Uterus (tissue), 4 donors: ENCODE results near the gene ROBO2. TPM values are rescaled to one million over a fixed set of nuclear protein-coding genes. Genes with fewer than 3 reads are reported as not detected.

Experiments
- DNase-seq, 2 donors: peaks; one replicate each; pipeline ENCODE4 v3.0.0-alpha.2; 2019 to 2020
- H3K27ac ChIP-seq, 2 donors: fragments of 200-600 bp; sonication (generic); 1 replicate in 1 of 2; 2 replicates in 1 of 2; pipeline ENCODE4 v1.5.1; 2016 to 2018
- H3K27me3 ChIP-seq, 2 donors: fragments of 200-600 bp; sonication (generic); one replicate each; pipeline ENCODE4 v1.5.1; 2018 to 2019; ENCODE audit warnings: control low read depth in 1 of 2
- H3K36me3 ChIP-seq, 2 donors: fragments of 200-600 bp; sonication (generic); one replicate each; pipeline ENCODE4 v1.5.1; 2019; ENCODE audit warnings: control low read depth in 1 of 2
- H3K4me1 ChIP-seq, 2 donors: fragments of 200-600 bp; sonication (generic); one replicate each; pipeline ENCODE4 v1.5.1; 2018 to 2019; ENCODE audit warnings: control low read depth in 1 of 2
- H3K4me3 ChIP-seq, 2 donors: fragments of 200-600 bp; sonication (generic); 1 replicate in 1 of 2; 2 replicates in 1 of 2; pipeline ENCODE4 v1.5.1; 2018 to 2019; ENCODE audit warnings: mild to moderate bottlenecking in 1 of 2
- H3K9me3 ChIP-seq, 2 donors: fragments of 200-600 bp; sonication (generic); one replicate each; pipeline ENCODE4 v1.5.1; 2019; ENCODE audit warnings: control low read depth in 1 of 2
- POLR2A ChIP-seq, 2 donors: fragments of 450-650 bp; IDR thresholded peaks; one replicate each; pipeline ENCODE4 v1.6.1; 2016; ENCODE audit warnings: antibody characterized with exemption in 2 of 2, mild to moderate bottlenecking in 1 of 2, moderate library complexity in 1 of 2
- intact Hi-C: fragments of 100-400 bp; cut with DNase I; formaldehyde crosslinking; loops from one replicate; pipeline ENCODE4 v1.15.1; 2023; ENCODE audit warnings: low total_unique reads
- total RNA-seq, 4 donors: library from RNA; depleted of rRNA in 3 of 4; stranded (reverse); fragments of >200 nt in 3 of 4; gene quantifications; one replicate each; pipeline versions ENCODE4 v1.1.0 to v1.2.4, GENCODE V29; 2014 to 2023
- TF ChIP-seq, protein P1 (sequence below), 4 experiments: fragments of 200-600 bp in 2 of 4; fragments of 450-650 bp in 2 of 4; sonication (generic) in 2 of 4; IDR thresholded peaks; one replicate each; pipeline ENCODE4 v1.5.1; 2016 to 2019; ENCODE audit warnings: antibody characterized with exemption in 4 of 4, mild to moderate bottlenecking in 2 of 4, moderate library complexity in 1 of 4
- donor health status: DM: yes; HTN: yes; CAD: no.

ROBO2 gene
- total RNA-seq, 4 donors from 2014 or later: 0.26 to 51.3 (median 0.49) TPM; not detected in 1

DNA sequence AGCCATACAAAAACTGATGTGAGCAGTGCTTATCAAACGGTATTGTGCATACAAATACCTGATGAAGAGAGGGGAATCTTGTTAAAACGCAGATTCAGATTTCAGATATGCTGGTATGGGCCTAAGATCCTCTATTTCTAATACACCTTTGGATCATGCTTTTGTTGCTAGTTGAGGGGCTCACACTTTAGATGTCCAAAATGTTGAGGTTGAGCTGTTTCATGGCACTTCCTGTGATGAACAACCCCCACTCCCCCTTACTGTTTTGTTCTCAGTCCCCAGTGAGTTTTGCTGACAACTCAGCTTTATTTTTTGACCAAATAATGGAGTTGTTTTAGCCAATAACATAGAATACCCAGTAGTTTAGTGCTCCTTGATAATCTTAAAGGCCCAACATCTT lies 53.2 kb downstream of the ROBO2 start:
- Histone ChIP-seq H3K27ac (no peak overlapping the region), H3K4me1 (no peaks in the 10 kb centered on the region), H3K4me3 (no peak overlapping the region), H3K27me3 (no peaks in the 10 kb centered on the region), H3K9me3 (no peaks in the 10 kb centered on the region), H3K36me3 (no peaks in the 10 kb centered on the region)
- TF ChIP-seq, protein P1, sequence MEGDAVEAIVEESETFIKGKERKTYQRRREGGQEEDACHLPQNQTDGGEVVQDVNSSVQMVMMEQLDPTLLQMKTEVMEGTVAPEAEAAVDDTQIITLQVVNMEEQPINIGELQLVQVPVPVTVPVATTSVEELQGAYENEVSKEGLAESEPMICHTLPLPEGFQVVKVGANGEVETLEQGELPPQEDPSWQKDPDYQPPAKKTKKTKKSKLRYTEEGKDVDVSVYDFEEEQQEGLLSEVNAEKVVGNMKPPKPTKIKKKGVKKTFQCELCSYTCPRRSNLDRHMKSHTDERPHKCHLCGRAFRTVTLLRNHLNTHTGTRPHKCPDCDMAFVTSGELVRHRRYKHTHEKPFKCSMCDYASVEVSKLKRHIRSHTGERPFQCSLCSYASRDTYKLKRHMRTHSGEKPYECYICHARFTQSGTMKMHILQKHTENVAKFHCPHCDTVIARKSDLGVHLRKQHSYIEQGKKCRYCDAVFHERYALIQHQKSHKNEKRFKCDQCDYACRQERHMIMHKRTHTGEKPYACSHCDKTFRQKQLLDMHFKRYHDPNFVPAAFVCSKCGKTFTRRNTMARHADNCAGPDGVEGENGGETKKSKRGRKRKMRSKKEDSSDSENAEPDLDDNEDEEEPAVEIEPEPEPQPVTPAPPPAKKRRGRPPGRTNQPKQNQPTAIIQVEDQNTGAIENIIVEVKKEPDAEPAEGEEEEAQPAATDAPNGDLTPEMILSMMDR (IDR thresholded peaks at IDR 0.05): no peak
- TF ChIP-seq POLR2A (IDR thresholded peaks at IDR 0.05): no peak
- no peak for DNase-seq
- intact Hi-C loops: no loop called here

DNA sequence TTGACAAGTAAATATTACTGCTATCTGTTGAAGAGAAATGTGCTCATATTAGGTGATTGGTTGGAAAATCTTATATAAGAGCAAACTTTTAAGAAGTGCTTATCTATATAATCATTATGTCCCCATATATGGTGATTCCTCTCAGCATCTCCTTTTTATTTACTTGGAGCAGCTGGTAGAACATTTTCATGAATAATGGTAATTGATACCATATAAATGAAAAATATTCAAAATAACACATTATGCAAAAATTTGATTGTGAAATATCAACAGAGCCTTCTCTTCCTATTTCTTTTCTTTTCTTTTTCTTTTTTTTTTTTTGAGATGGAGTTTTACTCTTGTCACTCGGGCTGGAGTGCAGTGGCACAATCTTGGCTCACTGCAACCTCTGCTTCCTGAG lies 56.2 kb downstream of the ROBO2 start:
- TF ChIP-seq, protein P1 (IDR thresholded peaks at IDR 0.05): no peak
- no peak for TF ChIP-seq POLR2A (IDR thresholded peaks at IDR 0.05)
- H3K27ac ChIP-seq: no peak overlapping the region
- H3K4me1 ChIP-seq: no peaks in the 10 kb centered on the region
- no peak for DNase-seq
- no peak overlapping the region for H3K4me3 ChIP-seq
- no peaks in the 10 kb centered on the region for H3K36me3 ChIP-seq
- H3K9me3 ChIP-seq: no peaks in the 10 kb centered on the region
- H3K27me3 ChIP-seq: no peaks in the 10 kb centered on the region
- intact Hi-C loops: no loop called here

DNA sequence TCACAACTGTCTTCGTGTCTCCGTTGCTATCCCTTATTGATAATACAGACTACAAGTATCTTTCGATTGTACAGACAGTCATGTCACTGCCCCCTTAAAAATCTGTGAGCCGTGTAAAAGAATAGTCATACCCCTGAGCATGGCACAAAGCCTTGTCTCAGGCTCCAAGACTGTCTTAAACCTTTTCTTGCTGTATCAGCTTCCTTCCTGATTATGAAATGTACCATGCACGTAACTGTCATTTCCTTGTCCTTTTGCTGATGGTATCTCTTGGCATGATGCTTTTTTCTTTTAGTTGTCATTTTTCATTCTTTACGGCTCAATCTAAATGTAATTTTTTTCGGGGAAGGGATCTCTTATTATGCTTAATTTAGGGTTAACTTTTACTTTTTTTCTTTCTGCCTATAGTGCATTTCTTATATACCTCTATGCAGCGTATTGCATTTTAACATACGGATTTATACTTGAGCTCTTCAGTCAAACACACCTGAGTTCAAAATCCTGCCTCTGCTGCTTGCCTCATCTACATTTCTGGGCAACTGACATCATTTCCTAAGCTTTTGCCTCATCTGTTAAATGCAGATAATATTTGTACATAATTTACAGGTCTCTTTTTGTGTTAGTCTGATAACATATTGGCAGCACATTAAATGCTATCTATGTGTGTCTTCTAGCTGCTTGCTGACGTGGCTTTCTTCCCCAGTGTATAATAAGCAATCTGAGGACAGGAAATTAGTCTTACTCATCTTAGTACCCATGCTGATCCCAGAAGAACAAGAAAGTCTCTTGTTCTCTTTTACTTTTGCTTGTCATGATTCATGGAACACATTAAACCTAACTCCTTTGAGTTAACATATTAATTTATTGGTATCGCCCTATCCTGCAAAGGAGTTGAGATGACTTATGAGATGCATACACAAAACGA lies 57.3 kb downstream of the ROBO2 start:
- Histone ChIP-seq H3K4me3 (no peak overlapping the region), H3K27ac (no peak overlapping the region), H3K9me3 (no peaks in the 10 kb centered on the region), H3K4me1 (no peaks in the 10 kb centered on the region), H3K27me3 (no peaks in the 10 kb centered on the region), H3K36me3 (no peaks in the 10 kb centered on the region)
- TF ChIP-seq, protein P1 (IDR thresholded peaks at IDR 0.05): no peak
- TF ChIP-seq POLR2A (IDR thresholded peaks at IDR 0.05): no peak
- DNase-seq: no peak
- intact Hi-C loops: no loop called here

DNA sequence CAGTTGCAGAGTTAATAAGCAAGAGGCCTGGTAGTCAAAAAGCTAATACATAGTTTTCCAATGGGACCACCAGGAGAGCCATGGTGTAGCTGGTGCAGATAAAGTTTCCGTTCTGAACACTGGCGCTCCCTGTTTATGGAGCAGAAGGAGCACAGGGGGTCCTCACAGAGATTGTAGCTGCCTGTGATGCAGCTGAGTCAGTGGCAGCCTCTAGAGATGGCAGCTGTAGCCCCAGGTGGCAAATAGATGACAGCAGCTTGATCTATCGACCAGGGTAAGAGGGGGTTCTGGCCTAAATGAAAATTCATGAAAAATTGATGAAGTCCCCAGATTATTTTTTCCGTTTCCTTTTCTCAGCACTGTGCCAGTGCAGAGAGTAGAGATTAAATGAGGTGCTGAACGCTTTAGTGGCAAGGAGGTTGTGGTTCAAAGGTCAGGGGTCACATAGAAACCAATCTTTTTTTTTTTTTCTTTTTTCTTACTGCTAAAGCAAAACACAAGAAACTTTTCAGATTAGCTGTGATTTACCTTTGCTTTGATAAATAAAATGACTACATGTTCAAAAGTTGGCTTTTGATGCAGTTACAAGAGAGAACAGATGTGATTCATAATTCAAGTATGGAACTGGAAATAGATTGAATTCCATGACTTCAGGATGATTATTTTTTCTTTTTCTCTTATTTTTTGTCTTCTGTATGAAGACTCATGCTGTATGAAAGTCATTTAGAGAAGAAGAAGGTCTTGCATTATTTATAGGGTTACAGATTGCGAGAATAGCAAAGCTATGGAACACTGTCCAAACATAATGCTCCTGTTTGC lies 63.3 kb downstream of the ROBO2 start:
- Histone ChIP-seq H3K4me3 (no peak overlapping the region), H3K9me3 (no peaks in the 10 kb centered on the region), H3K36me3 (no peaks in the 10 kb centered on the region), H3K4me1 (no peaks in the 10 kb centered on the region), H3K27ac (no peak overlapping the region), H3K27me3 (no peaks in the 10 kb centered on the region)
- no peak for DNase-seq
- TF ChIP-seq, protein P1 (IDR thresholded peaks at IDR 0.05): no peak
- TF ChIP-seq POLR2A (IDR thresholded peaks at IDR 0.05): no peak
- intact Hi-C loops: no loop called here

DNA sequence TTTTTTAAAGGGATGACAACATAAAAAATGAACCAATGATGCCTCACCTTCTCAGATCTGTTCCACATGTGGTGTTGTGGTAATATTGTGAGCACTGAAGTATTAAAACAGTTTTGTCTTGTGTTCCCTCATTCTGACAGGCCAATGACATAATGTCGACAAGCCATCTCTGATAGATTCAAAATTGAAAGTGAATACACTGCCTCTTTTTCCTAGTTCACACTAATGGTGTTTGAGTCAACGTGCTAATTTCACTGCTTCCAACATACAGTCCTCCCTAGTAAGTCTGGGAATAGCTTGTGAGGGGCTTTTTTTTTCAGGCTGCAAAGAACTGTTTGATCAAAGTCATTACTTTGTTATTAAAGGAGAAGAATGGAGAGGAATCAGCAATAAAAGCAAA lies 82.8 kb downstream of the ROBO2 start:
- Histone ChIP-seq H3K4me3 (no peak overlapping the region), H3K9me3 (no peaks in the 10 kb centered on the region), H3K27me3 (no peaks in the 10 kb centered on the region), H3K36me3 (no peaks in the 10 kb centered on the region), H3K27ac (no peak overlapping the region), H3K4me1 (no peaks in the 10 kb centered on the region)
- TF ChIP-seq, protein P1 (IDR thresholded peaks at IDR 0.05): no peak
- no peak for TF ChIP-seq POLR2A (IDR thresholded peaks at IDR 0.05)
- intact Hi-C loops: no loop called here
- no peak for DNase-seq
